Stimulated activated naive CD8-positive, alpha-beta T cell treated with anti-CD3 and anti-CD28 coated beads, Interleukin-15, amount 100 ng/mL, for 72 hours (primary cell): ENCODE data around the gene ADAD2.

Experiments used
- ATAC-seq: fragments of 150-1000 bp; cut with Tn5 transposase; 2 replicates; pipeline ENCODE4 v1.10.0; 2021; ENCODE audit warnings: mild to moderate bottlenecking, moderate library complexity
- DNase-seq, 2 donors: peaks; one replicate each; pipeline ENCODE4 v3.0.0; 2021 to 2022
- H3K27ac Mint-ChIP-seq, 2 donors: one replicate each; pipeline ENCODE4 v1.8.0; 2022; ENCODE audit warnings: mild to moderate bottlenecking in 2 of 2, mixed read lengths in 2 of 2, moderate library complexity in 2 of 2
- H3K27me3 Mint-ChIP-seq: one replicate; pipeline ENCODE4 v1.8.0; 2022; ENCODE audit warnings: mixed read lengths
- H3K4me1 Mint-ChIP-seq: one replicate; pipeline ENCODE4 v1.8.0; 2022; ENCODE audit warnings: mild to moderate bottlenecking, mixed read lengths
- H3K4me3 Mint-ChIP-seq, 2 donors: one replicate each; pipeline ENCODE4 v1.8.0; 2022; ENCODE audit warnings: mild to moderate bottlenecking in 2 of 2, mixed read lengths in 2 of 2, moderate library complexity in 1 of 2
- H3K9me3 Mint-ChIP-seq, 2 donors: one replicate each; pipeline ENCODE4 v1.8.0; 2022; ENCODE audit warnings: mixed read lengths in 2 of 2

ADAD2 gene

GRCh38 chr16:84239141-84239769 lies 48.3 kb downstream of the ADAD2 start:
- no peak overlapping the region for H3K27ac Mint-ChIP-seq
- ATAC-seq (no peak), DNase-seq (no peak)
- no peaks in the 10 kb centered on the region for H3K9me3 Mint-ChIP-seq
- H3K27me3 Mint-ChIP-seq, result peaks cover 61% of the 10 kb centered on the region
- no peaks in the 10 kb centered on the region for H3K4me1 Mint-ChIP-seq
- H3K4me3 Mint-ChIP-seq, result no peak overlapping the region

- no peaks in the 10 kb centered on the region for H3K4me1 Mint-ChIP-seq
- no peaks in the 10 kb centered on the region for H3K9me3 Mint-ChIP-seq
- no peak for DNase-seq
- H3K4me3 Mint-ChIP-seq, result no peak within 1 kb of the TSS
- no peak for ATAC-seq
- H3K27me3 Mint-ChIP-seq, result peaks cover 56% of the 10 kb centered on the region
- H3K27ac Mint-ChIP-seq, result peak within 1 kb of the TSS in 1 of 2 donors; percentile 20
Observed at GRCh38 chr16:84239909-84240308, 49.0 kb downstream of the ADAD2 start, which contains the start of gene KCNG4. TSS of gene KCNG4 (minus strand) at chr16:84240012. CDS start at chr16:84237485, 2,527 bp downstream.

- ATAC-seq (no peak), DNase-seq (no peak)
- H3K4me1 Mint-ChIP-seq, result no peaks in the 10 kb centered on the region
- H3K27ac Mint-ChIP-seq, result peak overlapping the region in 1 of 2 donors; percentile 20
- no peak overlapping the region for H3K4me3 Mint-ChIP-seq
- H3K27me3 Mint-ChIP-seq, result peaks cover 50% of the 10 kb centered on the region
- no peaks in the 10 kb centered on the region for H3K9me3 Mint-ChIP-seq
Observed at GRCh38 chr16:84240455-84240854, 49.5 kb downstream of the ADAD2 start.

GRCh38 chr16:84241778-84242177 lies 50.8 kb downstream of the ADAD2 start:
- Mint-ChIP-seq H3K4me1 (no peaks in the 10 kb centered on the region), H3K4me3 (no peak overlapping the region), H3K27ac (no peak overlapping the region), H3K9me3 (no peaks in the 10 kb centered on the region), H3K27me3 (peaks cover 47% of the 10 kb centered on the region)
- DNase-seq (no peak), ATAC-seq (no peak)

- H3K27ac Mint-ChIP-seq, result no peak overlapping the region
- H3K27me3 Mint-ChIP-seq, result peaks cover 47% of the 10 kb centered on the region
Observed at GRCh38 chr16:84242839-84243238, 51.9 kb downstream of the ADAD2 start.

GRCh38 chr16:84243732-84244131 lies 52.8 kb downstream of the ADAD2 start:
- no peak overlapping the region for H3K4me3 Mint-ChIP-seq
- H3K27me3 Mint-ChIP-seq, result peaks cover 44% of the 10 kb centered on the region
- no peak overlapping the region for H3K27ac Mint-ChIP-seq
- no peak for DNase-seq
- no peaks in the 10 kb centered on the region for H3K4me1 Mint-ChIP-seq
- no peak for ATAC-seq
- no peaks in the 10 kb centered on the region for H3K9me3 Mint-ChIP-seq

More at GRCh38 chr16:84242839-84243238, 51.9 kb downstream of the ADAD2 start:
- H3K4me3 Mint-ChIP-seq, result no peak overlapping the region
- no peaks in the 10 kb centered on the region for H3K4me1 Mint-ChIP-seq
- no peak for ATAC-seq
- H3K9me3 Mint-ChIP-seq, result no peaks in the 10 kb centered on the region
- DNase-seq, result no peak

- Mint-ChIP-seq H3K4me3 (no peak overlapping the region), H3K4me1 (no peaks in the 10 kb centered on the region), H3K27ac (no peak overlapping the region), H3K9me3 (no peaks in the 10 kb centered on the region), H3K27me3 (peaks cover 34% of the 10 kb centered on the region)
- no peak for ATAC-seq
- DNase-seq, result no peak
Observed at GRCh38 chr16:84244728-84245127, 53.8 kb downstream of the ADAD2 start.

GRCh38 chr16:84245956-84246678 lies 55.2 kb downstream of the ADAD2 start:
- no peak for ATAC-seq
- H3K4me1 Mint-ChIP-seq, result no peaks in the 10 kb centered on the region
- H3K9me3 Mint-ChIP-seq, result no peaks in the 10 kb centered on the region
- DNase-seq, result no peak
- no peak overlapping the region for H3K4me3 Mint-ChIP-seq
- no peak overlapping the region for H3K27ac Mint-ChIP-seq
- H3K27me3 Mint-ChIP-seq, result peaks cover 22% of the 10 kb centered on the region

GRCh38 chr16:84246679-84247077 lies 55.7 kb downstream of the ADAD2 start:
- H3K27ac Mint-ChIP-seq, result no peak overlapping the region
- no peak overlapping the region for H3K4me3 Mint-ChIP-seq
- no peak for DNase-seq
- H3K27me3 Mint-ChIP-seq, result peaks cover 22% of the 10 kb centered on the region
- no peaks in the 10 kb centered on the region for H3K4me1 Mint-ChIP-seq
- no peaks in the 10 kb centered on the region for H3K9me3 Mint-ChIP-seq
- no peak for ATAC-seq
